Gastroesophageal sphincter (tissue), 4 donors: Measurements from ENCODE around the gene SLITRK2. TPM values are rescaled to one million over a fixed set of nuclear protein-coding genes. Genes with fewer than 3 reads are reported as not detected.

ENCODE experiments used
- ATAC-seq: fragments of 150-250 bp; one replicate; pipeline ENCODE4 v1.9.1; 2016; ENCODE audit warnings: mild to moderate bottlenecking, moderate library complexity
- H3K27ac ChIP-seq, 4 donors: fragments of 200-600 bp; sonication (generic) in 3 of 4; 1 replicate in 3 of 4; 2 replicates in 1 of 4; pipeline ENCODE4 v1.5.1; 2016 to 2019
- H3K27me3 ChIP-seq: fragments of 200-600 bp; sonication (generic); one replicate; pipeline ENCODE4 v1.5.1; 2019
- H3K36me3 ChIP-seq, 2 donors: fragments of 200-600 bp; sonication (generic); one replicate each; pipeline ENCODE4 v1.5.1; 2019; ENCODE audit warnings: control low read depth in 1 of 2
- H3K4me1 ChIP-seq, 3 donors: fragments of 200-600 bp; sonication (generic); 1 replicate in 2 of 3; 2 replicates in 1 of 3; pipeline ENCODE4 v1.5.1; 2016 to 2019; ENCODE audit warnings: control low read depth in 2 of 3
- H3K4me3 ChIP-seq, 2 donors: fragments of 200-600 bp; sonication (generic); one replicate each; pipeline ENCODE4 v1.5.1; 2019; ENCODE audit warnings: mild to moderate bottlenecking in 1 of 2, moderate library complexity in 1 of 2
- H3K9me3 ChIP-seq, 3 donors: fragments of 200-600 bp; sonication (generic); one replicate each; pipeline ENCODE4 v1.5.1; 2017 to 2019; ENCODE audit warnings: control low read depth in 2 of 3
- CTCF ChIP-seq, 4 experiments: fragments of 200-600 bp in 2 of 4; fragments of 450-650 bp in 2 of 4; sonication (generic) in 1 of 4; IDR thresholded peaks; one replicate each; pipeline ENCODE4 v1.5.1; 2017 to 2019; ENCODE audit warnings: antibody characterized with exemption in 4 of 4, mild to moderate bottlenecking in 2 of 4, moderate library complexity in 2 of 4
- EP300 ChIP-seq: sonication (generic); formaldehyde crosslinking; IDR thresholded peaks from one replicate; pipeline ENCODE4 v1.6.1; 2017; ENCODE audit warnings: antibody characterized with exemption, mild to moderate bottlenecking
- POLR2A ChIP-seq, 2 donors: fragments of 450-650 bp; IDR thresholded peaks; one replicate each; pipeline ENCODE4 v1.6.1; 2017; ENCODE audit warnings: antibody characterized with exemption in 2 of 2, mild to moderate bottlenecking in 2 of 2, moderate library complexity in 1 of 2
- POLR2AphosphoS5 ChIP-seq: sonication (generic); formaldehyde crosslinking; IDR thresholded peaks from one replicate; pipeline ENCODE4 v1.6.1; 2017; ENCODE audit warnings: antibody characterized with exemption
- WGBS, 2 donors: methylation state at CpG; one replicate each; pipeline ENCODE4 v1.1.5; 2018; ENCODE audit warnings: low coverage in 1 of 2; 5-methylcytosine and 5-hydroxymethylcytosine counted together
- total RNA-seq, 4 donors: library from RNA; depleted of rRNA; stranded (reverse); fragments of >200 nt; gene quantifications; one replicate each; pipeline ENCODE4 v1.1.0, GENCODE V29; 2016

The SLITRK2 gene
- total RNA-seq, 4 donors from 2014 or later = 0.13 to 0.93 (median 0.31) TPM

GRCh38 chrX:145813081-145813480 lies 4.5 kb upstream of the SLITRK2 start:
- peaks cover 0 to 5% (median 0%) of the 10 kb centered on the region in 3 donors for H3K4me1 ChIP-seq
- peaks cover 13% of the 10 kb centered on the region for H3K27me3 ChIP-seq
- no peak overlapping the region for H3K4me3 ChIP-seq
- ATAC-seq = no peak
- H3K9me3 ChIP-seq = no peaks in the 10 kb centered on the region
- WGBS, 2 donors = 60 to 71% methylated on average over 1 of the region's 1 CpG
- TF ChIP-seq EP300 (no peak), POLR2AphosphoS5 (no peak), CTCF (IDR thresholded peaks at IDR 0.05) (no peak), POLR2A (IDR thresholded peaks at IDR 0.05) (no peak)
- no peaks in the 10 kb centered on the region for H3K36me3 ChIP-seq
- no peak overlapping the region for H3K27ac ChIP-seq

- TF ChIP-seq POLR2AphosphoS5 (no peak), CTCF (IDR thresholded peaks at IDR 0.05) (no peak), EP300 (no peak), POLR2A (IDR thresholded peaks at IDR 0.05) (no peak)
- peaks cover 36% of the 10 kb centered on the region for H3K27me3 ChIP-seq
Measured at GRCh38 chrX:145816601-145817315, 871 bp upstream of the SLITRK2 start.

DNA sequence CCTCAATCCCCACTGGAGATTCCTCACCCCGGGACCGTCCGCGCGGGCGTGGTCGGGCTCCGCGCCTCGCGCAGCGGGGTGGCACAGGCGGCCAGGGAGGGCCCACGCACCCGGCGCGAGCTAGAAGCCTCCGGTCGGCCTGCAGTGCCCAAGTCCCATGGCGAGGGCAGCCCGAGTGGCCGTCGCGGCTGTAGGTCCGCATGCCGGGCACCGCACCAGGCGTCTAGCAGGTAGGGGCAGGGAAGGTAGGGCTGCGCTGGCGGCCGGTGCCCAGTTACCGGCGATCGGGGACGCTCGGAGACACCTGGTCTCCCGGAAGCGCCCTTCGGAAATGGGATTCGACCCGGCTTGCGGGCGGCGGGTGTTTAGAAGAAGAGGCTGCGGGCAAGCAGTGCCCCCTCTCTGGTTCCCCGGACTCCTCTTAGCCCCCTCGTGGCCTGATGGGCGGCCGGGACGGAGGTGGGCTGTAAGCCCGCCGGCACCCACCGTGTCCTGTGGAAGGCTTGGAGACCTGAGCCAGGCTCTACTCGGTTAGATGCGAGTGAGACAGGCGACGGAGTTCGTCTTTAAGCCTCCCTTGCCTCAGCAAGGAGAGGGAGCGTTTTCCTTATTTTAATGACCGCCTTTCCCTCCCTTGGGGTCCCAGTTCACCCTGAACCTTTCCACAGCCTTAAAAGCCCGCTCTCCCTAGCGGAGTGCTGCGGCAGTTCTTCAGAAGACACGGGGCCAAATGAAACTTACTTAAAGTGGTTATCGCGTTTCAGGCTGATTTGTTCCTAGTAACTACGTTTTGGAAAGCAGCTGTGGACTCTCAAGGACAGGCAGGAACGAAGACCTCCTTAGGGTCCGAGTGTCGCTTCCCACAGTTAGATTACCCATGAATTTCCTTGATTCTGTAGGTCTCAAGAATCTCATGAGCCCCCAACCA lies 821 bp downstream of the SLITRK2 start:
- TF ChIP-seq EP300 = no peak
- no peak for TF ChIP-seq POLR2A (IDR thresholded peaks at IDR 0.05)
- no peak for TF ChIP-seq CTCF (IDR thresholded peaks at IDR 0.05)
- no peak for TF ChIP-seq POLR2AphosphoS5
- peaks cover 49% of the 10 kb centered on the region for H3K27me3 ChIP-seq
- peak overlapping the region in 1 of 4 donors; percentile 50 for H3K27ac ChIP-seq
- no peaks in the 10 kb centered on the region for H3K36me3 ChIP-seq
- peak; percentile 22 for ATAC-seq
- H3K4me1 ChIP-seq = peaks cover 0 to 10% (median 0%) of the 10 kb centered on the region in 3 donors
- WGBS, 2 donors = 20% methylated on average over 8 of the region's 70 CpGs; no CpG with 5 or more reads in 1 of the 2 donors
- no peaks in the 10 kb centered on the region for H3K9me3 ChIP-seq
- peak overlapping the region in 1 of 2 donors; percentile 44 for H3K4me3 ChIP-seq

More at GRCh38 chrX:145816601-145817315, 871 bp upstream of the SLITRK2 start:
- no peaks in the 10 kb centered on the region for H3K36me3 ChIP-seq
- H3K27ac ChIP-seq = peak overlapping the region in 1 of 4 donors; percentile 12
- H3K4me1 ChIP-seq = peaks cover 0 to 10% (median 0%) of the 10 kb centered on the region in 3 donors
- WGBS, 2 donors = 14 to 22% methylated on average over 10 to 14 of the region's 20 CpGs
- no peak for ATAC-seq
- no peaks in the 10 kb centered on the region for H3K9me3 ChIP-seq
- H3K4me3 ChIP-seq = peak overlapping the region; percentile 12 to 44

- H3K4me3 ChIP-seq = no peak overlapping the region
- H3K9me3 ChIP-seq = no peaks in the 10 kb centered on the region
- no peaks in the 10 kb centered on the region for H3K36me3 ChIP-seq
- peaks cover 0 to 10% (median 0%) of the 10 kb centered on the region in 3 donors for H3K4me1 ChIP-seq
- H3K27ac ChIP-seq = no peak overlapping the region
- WGBS, 2 donors = no CpG with 5 or more reads among the region's 1 CpG
- H3K27me3 ChIP-seq = peaks cover 40% of the 10 kb centered on the region
- TF ChIP-seq EP300 = no peak
- TF ChIP-seq POLR2A (IDR thresholded peaks at IDR 0.05) = no peak
- no peak for TF ChIP-seq POLR2AphosphoS5
- no peak for TF ChIP-seq CTCF (IDR thresholded peaks at IDR 0.05)
- no peak for ATAC-seq
Measured at GRCh38 chrX:145820825-145821224, 3.2 kb downstream of the SLITRK2 start.
